Stomach (tissue), 9 donors: Measurements from ENCODE around the gene PRUNE2. TPM values are rescaled to one million over a fixed set of nuclear protein-coding genes. Genes with fewer than 3 reads are reported as not detected.

Experiments used
- DNase-seq, 2 donors: peaks; one replicate each; pipeline versions ENCODE4 v3.0.0 to v3.0.0-alpha.2; 2013 to 2019
- H3K27ac ChIP-seq, 5 donors: fragments of 200-600 bp in 4 of 5; sonication (generic) in 4 of 5; one replicate each; pipeline ENCODE4 v1.5.1; 2013 to 2019; ENCODE audit warnings: mild to moderate bottlenecking in 1 of 5, moderate library complexity in 1 of 5
- H3K27me3 ChIP-seq, 3 donors: fragments of 200-600 bp; sonication (generic); one replicate each; pipeline ENCODE4 v1.5.1; 2017 to 2019; ENCODE audit warnings: mixed run types in 1 of 3
- H3K36me3 ChIP-seq, 4 donors: fragments of 200-600 bp; sonication (generic); 1 replicate in 3 of 4; 2 replicates in 1 of 4; pipeline ENCODE4 v1.5.1; 2016 to 2019
- H3K4me1 ChIP-seq, 4 donors: fragments of 200-600 bp; sonication (generic); one replicate each; pipeline ENCODE4 v1.5.1; 2016 to 2019
- H3K4me3 ChIP-seq, 4 donors: fragments of 200-600 bp; sonication (generic) in 3 of 4; one replicate each; pipeline ENCODE4 v1.5.1; 2016 to 2019; ENCODE audit warnings: mild to moderate bottlenecking in 1 of 4
- H3K9me3 ChIP-seq, 4 donors: fragments of 200-600 bp; sonication (generic); one replicate each; pipeline ENCODE4 v1.5.1; 2016 to 2019
- CTCF ChIP-seq, 7 experiments: fragments of 450-650 bp in 4 of 7; fragments of 200-600 bp in 3 of 7; sonication (generic) in 3 of 7; IDR thresholded peaks; one replicate each; pipeline ENCODE4 v1.5.1; 2016 to 2019; ENCODE audit warnings: antibody characterized with exemption in 7 of 7, control low read depth in 2 of 7, mild to moderate bottlenecking in 1 of 7
- EP300 ChIP-seq: sonication (generic); formaldehyde crosslinking; IDR thresholded peaks from one replicate; pipeline ENCODE4 v1.6.1; 2017; ENCODE audit warnings: antibody characterized with exemption
- POLR2A ChIP-seq, 4 donors: fragments of 450-650 bp; IDR thresholded peaks; one replicate each; pipeline ENCODE4 v1.6.1; 2016; ENCODE audit warnings: antibody characterized with exemption in 4 of 4, control low read depth in 2 of 4, mild to moderate bottlenecking in 1 of 4, moderate library complexity in 1 of 4
- POLR2AphosphoS5 ChIP-seq, 3 donors: sonication (generic); formaldehyde crosslinking; IDR thresholded peaks; one replicate each; pipeline ENCODE4 v1.6.1; 2016; ENCODE audit warnings: antibody characterized with exemption in 3 of 3
- WGBS, 5 donors: extraction: QIAGEN DNeasy Blood & Tissue Kit in 3 of 5; methylation state at CpG; one replicate each; pipeline versions ENCODE4 v1.1.5 to v1.1.7; 2013 to 2018; 5-methylcytosine and 5-hydroxymethylcytosine counted together
- intact Hi-C: fragments of 100-400 bp; cut with DNase I; formaldehyde crosslinking; loops from one replicate; pipeline ENCODE4 v1.15.1; 2023; ENCODE audit warnings: low total_unique reads
- polyA plus RNA-seq, 3 donors: library from polyadenylated mRNA; stranded (reverse); fragments of 200-250 nt; gene quantifications; one replicate each; pipeline ENCODE4 v1.2.3, GENCODE V29; 2013
- total RNA-seq, 5 donors: library from RNA; depleted of rRNA; stranded (reverse); fragments of >200 nt; gene quantifications; one replicate each; pipeline versions ENCODE4 v1.1.0 to v1.2.3, GENCODE V29; 2014 to 2016
- donor health status: healthy with polysubstance abuse.
- donor health status: Bipolar disorder and iron deficiency.
- donor health status: healthy.

The PRUNE2 gene
- total and polyA plus RNA-seq, 8 donors: 2.6 to 311 (median 75.4) TPM

DNA sequence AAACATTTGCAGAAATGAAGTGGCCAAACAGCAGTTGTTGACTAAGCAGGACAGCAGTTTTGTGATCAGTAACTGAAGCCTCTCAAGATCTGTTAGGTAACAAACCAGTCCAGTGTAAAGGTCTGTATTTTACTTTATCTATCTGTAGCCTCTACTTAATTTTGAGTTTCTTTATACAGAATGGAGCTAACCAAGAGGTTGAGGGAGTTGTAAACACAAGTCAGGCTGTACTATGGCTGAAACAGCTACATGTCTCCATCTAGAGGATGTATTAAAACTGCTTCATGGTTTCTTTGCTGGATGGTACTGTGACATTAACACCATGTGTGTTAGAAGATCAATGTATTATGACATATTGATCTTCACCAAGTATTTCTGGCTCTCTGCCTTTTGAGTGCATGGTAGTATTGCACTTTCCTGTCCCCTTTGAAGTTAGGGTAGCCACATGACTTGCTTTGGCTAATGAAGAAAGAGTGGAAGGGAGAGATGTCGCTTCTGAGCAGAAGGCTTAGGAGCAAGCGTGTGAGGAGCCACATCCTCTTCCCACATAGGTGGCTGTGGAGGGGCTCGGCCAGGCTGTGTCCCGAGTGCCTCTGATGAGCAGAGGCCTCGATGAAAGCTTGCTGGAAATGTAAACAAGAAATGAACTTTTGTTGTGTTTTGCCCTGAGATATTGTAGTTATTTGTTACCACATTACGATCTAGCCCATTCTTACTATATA is 247.2 kb downstream of the PRUNE2 start:
- no peaks in the 10 kb centered on the region for H3K27me3 ChIP-seq
- no peaks in the 10 kb centered on the region for H3K36me3 ChIP-seq
- TF ChIP-seq CTCF (IDR thresholded peaks at IDR 0.05): peak in 5 of 7 experiments; percentile 22 to 65 (median 62)
- TF ChIP-seq POLR2AphosphoS5 (IDR thresholded peaks at IDR 0.05): peak in 2 of 3 donors; percentile 12 to 59
- no peak for TF ChIP-seq EP300
- DNase-seq: peak in 1 of 2 donors; percentile 84
- WGBS, 5 donors: 45 to 52% (median 50%) methylated on average over 6 of the region's 6 CpGs
- H3K27ac ChIP-seq: no peak overlapping the region
- H3K4me1 ChIP-seq: peaks cover 12 to 70% (median 50%) of the 10 kb centered on the region in 4 donors
- no peaks in the 10 kb centered on the region for H3K9me3 ChIP-seq
- intact Hi-C loops: no loop called here
- H3K4me3 ChIP-seq: no peak overlapping the region

GRCh38 chr9:76657265-76657664 is 248.6 kb downstream of the PRUNE2 start:
- no peak overlapping the region for H3K27ac ChIP-seq
- no peaks in the 10 kb centered on the region for H3K9me3 ChIP-seq
- H3K4me3 ChIP-seq: no peak overlapping the region
- TF ChIP-seq POLR2AphosphoS5 (IDR thresholded peaks at IDR 0.05) (no peak), POLR2A (IDR thresholded peaks at IDR 0.05) (no peak), EP300 (no peak), CTCF (IDR thresholded peaks at IDR 0.05) (no peak)
- H3K4me1 ChIP-seq: peaks cover 12 to 73% (median 45%) of the 10 kb centered on the region in 4 donors
- H3K27me3 ChIP-seq: no peaks in the 10 kb centered on the region
- peaks cover 0 to 2% (median 0%) of the 10 kb centered on the region in 4 donors for H3K36me3 ChIP-seq
- intact Hi-C loops: no loop called here
- no peak for DNase-seq

- no peaks in the 10 kb centered on the region for H3K27me3 ChIP-seq
- DNase-seq: no peak
- peaks cover 0 to 8% (median 0%) of the 10 kb centered on the region in 4 donors for H3K36me3 ChIP-seq
- TF ChIP-seq POLR2A (IDR thresholded peaks at IDR 0.05) (no peak), CTCF (IDR thresholded peaks at IDR 0.05) (no peak), EP300 (no peak), POLR2AphosphoS5 (IDR thresholded peaks at IDR 0.05) (no peak)
- WGBS, 5 donors: 62 to 71% (median 67%) methylated on average over 4 of the region's 4 CpGs
- peak overlapping the region in 1 of 5 donors; percentile 51 for H3K27ac ChIP-seq
- H3K4me1 ChIP-seq: peaks cover 12 to 83% (median 49%) of the 10 kb centered on the region in 4 donors
- H3K4me3 ChIP-seq: no peak overlapping the region
- intact Hi-C loops: no loop called here
- no peaks in the 10 kb centered on the region for H3K9me3 ChIP-seq
These were observed 249.9 kb downstream of the PRUNE2 start for GRCh38 chr9:76655971-76656370.

DNA sequence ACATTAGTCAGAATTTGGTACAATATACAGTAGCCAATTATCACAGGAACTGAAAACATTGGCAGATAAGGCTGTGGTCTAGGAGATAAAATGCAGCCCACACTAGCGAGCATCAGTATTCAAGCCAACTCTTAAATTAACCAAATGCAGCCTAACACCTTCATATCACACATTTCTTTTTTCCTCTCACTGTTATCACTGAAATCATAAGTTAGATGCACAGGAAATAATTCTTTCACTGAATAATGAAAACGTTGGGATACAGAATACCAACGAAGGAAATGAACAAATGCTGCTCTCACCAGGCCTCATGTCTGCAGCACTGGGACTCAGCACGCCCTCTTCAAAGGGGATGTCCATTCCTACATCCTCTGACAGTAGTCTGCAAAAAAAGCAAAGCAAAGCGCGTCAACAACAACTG is 250.8 kb downstream of the PRUNE2 start:
- no peaks in the 10 kb centered on the region for H3K27me3 ChIP-seq
- no peaks in the 10 kb centered on the region for H3K9me3 ChIP-seq
- intact Hi-C loops: no loop called here
- peak overlapping the region in 3 of 5 donors; percentile 44 to 51 (median 48) for H3K27ac ChIP-seq
- no peak overlapping the region for H3K4me3 ChIP-seq
- peaks cover 12 to 91% (median 53%) of the 10 kb centered on the region in 4 donors for H3K4me1 ChIP-seq
- no peak for DNase-seq
- TF ChIP-seq POLR2A (IDR thresholded peaks at IDR 0.05): no peak
- no peak for TF ChIP-seq POLR2AphosphoS5 (IDR thresholded peaks at IDR 0.05)
- no peak for TF ChIP-seq CTCF (IDR thresholded peaks at IDR 0.05)
- no peak for TF ChIP-seq EP300
- H3K36me3 ChIP-seq: peaks cover 0 to 8% (median 0%) of the 10 kb centered on the region in 4 donors
- WGBS, 5 donors: 53 to 60% (median 58%) methylated on average over 6 of the region's 6 CpGs
